ENCODE measurements around the gene TRIM17. TPM values are rescaled to one million over a fixed set of nuclear protein-coding genes. Genes with fewer than 3 reads are reported as not detected.

The TRIM17 gene
- total and polyA plus RNA-seq, 9 of the 15 experiments (the other 6 are each of a cell fraction or from before 2014, with no cell fraction given) = not detected

- no peaks in the 10 kb centered on the region for H3K79me2 ChIP-seq (ENCODE audit: control insufficient read depth, insufficient read depth, low read length)
- H3K9me1 ChIP-seq (ENCODE audit: control insufficient read depth, insufficient read depth, low read length) = no peaks in the 10 kb centered on the region
- ChIA-PET CTCF (ENCODE audit: low intra/inter-chr PET ratio) (no interaction called here), POLR2A (interaction anchor here (0.6 kb wide), 1 partner anchor 11 kb away, joined by 3 read pairs; no protein-coding TSS in a partner anchor)
- H3K27ac ChIP-seq (ENCODE audit: extremely low read depth, low read depth, low read length) = no peak overlapping the region
- H3K9ac ChIP-seq (ENCODE audit: insufficient read depth in 1 of 2, low read depth in 2 of 2, low read length in 2 of 2) = no peak overlapping the region
- intact Hi-C loops (cut with micrococcal nuclease) (no loop called here), in situ Hi-C loops (cut with MboI) (no loop called here)
- H3K36me3 ChIP-seq (ENCODE audit: control insufficient read depth, insufficient read depth, low read length) = no peaks in the 10 kb centered on the region
- H3K4me2 ChIP-seq (ENCODE audit: insufficient read depth, low read length) = no peak overlapping the region
- WGBS (ENCODE audit: insufficient coverage, low coverage, missing lambda C conversion rate) = 32% methylated on average over 4 of the region's 4 CpGs
- no peak for ATAC-seq
- peaks cover 0 to 54% of the 10 kb centered on the region in 2 experiments; a peak in 3 of 5 replicates for H3K4me1 ChIP-seq (replicated peaks in 1 of 2; ENCODE audit: control insufficient read depth in 2 of 2, insufficient read depth in 2 of 2, low read length in 2 of 2)
- no peak overlapping the region for H3K4me3 ChIP-seq
- no peaks in the 10 kb centered on the region for H3K9me3 ChIP-seq (replicated peaks; ENCODE audit: control insufficient read depth, insufficient read depth, low read depth, low read length)
- no peak for TF ChIP-seq MXI1 (IDR thresholded peaks at IDR 0.05; ENCODE audit: low read depth, low read length)
- DNase-seq (ENCODE audit: extremely low read depth in 1 of 4, low spot score in 3 of 4) = no peak
- BruUV-seq (replicated peaks) = no TSS peak
- FAIRE-seq = peak; percentile 40
- H3K27me3 ChIP-seq (ENCODE audit: control insufficient read depth in 2 of 2, insufficient read depth in 2 of 2, low read length in 2 of 2) = no peaks in the 10 kb centered on the region
- H2AFZ ChIP-seq (ENCODE audit: low read depth, low read length) = no peak overlapping the region
- H4K20me1 ChIP-seq (replicated peaks; ENCODE audit: control insufficient read depth, insufficient read depth, low read length) = no peaks in the 10 kb centered on the region
Observed at GRCh38 chr1:228358039-228358763, 58.5 kb downstream of the TRIM17 start.

Small RNA genes lying within 50 kb of the gene (microRNA-seq; reads per million reads assigned to microRNA genes)
- gene MIR4666A (ENCODE audit: borderline microRNAs expressed) (not detected), gene MIR6742 (ENCODE audit: borderline microRNAs expressed) (not detected)

Small RNA genes lying within 50 kb of the gene (small RNA-seq; reads per million reads assigned to genes)
- gene MIR4666A = not detected

Other genes starting within 250 kb of the TRIM17 start
- gene OBSCN, start 208.8 kb downstream of the TRIM17 start, total RNA-seq (2014; rRNA removed) = 11.8 and 12.0 TPM in 2 replicates
- gene OBSCN, start 208.8 kb downstream of the TRIM17 start, total RNA-seq (2014; rRNA removed; fragmentation: Illumina TruSeq; extraction: Trizol) = 0.83 and 1.7 TPM in 2 replicates
- gene OBSCN, start 208.8 kb downstream of the TRIM17 start, total RNA-seq (2015; rRNA removed; fragmentation: Illumina TruSeq; extraction: Trizol) = 4.1 and 5.0 TPM in 2 replicates
- 17.4 and 19.7 TPM in 2 replicates for gene OBSCN, start 208.8 kb downstream of the TRIM17 start, total RNA-seq (2021)
- 3.4 and 5.6 TPM in 2 replicates for gene OBSCN, start 208.8 kb downstream of the TRIM17 start, polyA plus RNA-seq (2011; rRNA removed)
- gene OBSCN, start 208.8 kb downstream of the TRIM17 start, polyA plus RNA-seq (2014; fragmentation: Illumina TruSeq; extraction: Trizol) = 3.6 and 6.9 TPM in 2 replicates
- gene OBSCN, start 208.8 kb downstream of the TRIM17 start, polyA plus RNA-seq (2014; fragmentation: Nextera tagmentation; extraction: Ambion mirVana) = under 1 TPM; 0.18 to 0.29 TPM
- 11.1 and 12.5 TPM in 2 replicates for gene OBSCN, start 208.8 kb downstream of the TRIM17 start, polyA plus RNA-seq (2014; rRNA removed)
- 45.1 and 49.1 TPM in 2 replicates for gene TRIM11, start 10.0 kb downstream of the TRIM17 start, total RNA-seq (2014; rRNA removed)
- 14.8 and 18.0 TPM in 2 replicates for gene TRIM11, start 10.0 kb downstream of the TRIM17 start, total RNA-seq (2014; rRNA removed; fragmentation: Illumina TruSeq; extraction: Trizol)
- gene TRIM11, start 10.0 kb downstream of the TRIM17 start, total RNA-seq (2015; rRNA removed; fragmentation: Illumina TruSeq; extraction: Trizol) = 29.7 and 29.8 TPM in 2 replicates
- 64.3 and 66.8 TPM in 2 replicates for gene TRIM11, start 10.0 kb downstream of the TRIM17 start, total RNA-seq (2021)
- 17.5 and 26.5 TPM in 2 replicates for gene TRIM11, start 10.0 kb downstream of the TRIM17 start, polyA plus RNA-seq (2011; rRNA removed)
- gene TRIM11, start 10.0 kb downstream of the TRIM17 start, polyA plus RNA-seq (2014; fragmentation: Illumina TruSeq; extraction: Trizol) = 33.7 and 35.0 TPM in 2 replicates
- gene TRIM11, start 10.0 kb downstream of the TRIM17 start, polyA plus RNA-seq (2014; fragmentation: Nextera tagmentation; extraction: Ambion mirVana) = 1 to 10 TPM; 3.6 to 3.8 TPM
- 34.4 and 43.0 TPM in 2 replicates for gene TRIM11, start 10.0 kb downstream of the TRIM17 start, polyA plus RNA-seq (2014; rRNA removed)
- gene RNF187, start 70.5 kb upstream of the TRIM17 start, total RNA-seq (2014; rRNA removed) = 44.1 and 53.7 TPM in 2 replicates
- gene RNF187, start 70.5 kb upstream of the TRIM17 start, total RNA-seq (2014; rRNA removed; fragmentation: Illumina TruSeq; extraction: Trizol) = 32.0 and 40.3 TPM in 2 replicates
- gene RNF187, start 70.5 kb upstream of the TRIM17 start, total RNA-seq (2015; rRNA removed; fragmentation: Illumina TruSeq; extraction: Trizol) = 36.8 and 38.1 TPM in 2 replicates
- 114 and 119 TPM in 2 replicates for gene RNF187, start 70.5 kb upstream of the TRIM17 start, total RNA-seq (2021)
- gene RNF187, start 70.5 kb upstream of the TRIM17 start, polyA plus RNA-seq (2011; rRNA removed) = 45.6 and 52.7 TPM in 2 replicates
- 53.9 and 60.8 TPM in 2 replicates for gene RNF187, start 70.5 kb upstream of the TRIM17 start, polyA plus RNA-seq (2014; fragmentation: Illumina TruSeq; extraction: Trizol)
- 1 to 10 TPM; 2.3 to 3.2 TPM for gene RNF187, start 70.5 kb upstream of the TRIM17 start, polyA plus RNA-seq (2014; fragmentation: Nextera tagmentation; extraction: Ambion mirVana)
- 41.9 and 42.2 TPM in 2 replicates for gene RNF187, start 70.5 kb upstream of the TRIM17 start, polyA plus RNA-seq (2014; rRNA removed)

All from K562 (cell line).